ENCODE data around the gene TMA7. TPM values are rescaled to one million over a fixed set of nuclear protein-coding genes. Genes with fewer than 3 reads are reported as not detected.
"Not testable (repeated sequence)": the region's sequence is repeated elsewhere in the genome, so short reads cannot be mapped to it uniquely, and the experiment has no call there.

The TMA7 gene
- total RNA-seq, 4 donors from 2014 or later = 122 to 281 (median 190) TPM

DNA sequence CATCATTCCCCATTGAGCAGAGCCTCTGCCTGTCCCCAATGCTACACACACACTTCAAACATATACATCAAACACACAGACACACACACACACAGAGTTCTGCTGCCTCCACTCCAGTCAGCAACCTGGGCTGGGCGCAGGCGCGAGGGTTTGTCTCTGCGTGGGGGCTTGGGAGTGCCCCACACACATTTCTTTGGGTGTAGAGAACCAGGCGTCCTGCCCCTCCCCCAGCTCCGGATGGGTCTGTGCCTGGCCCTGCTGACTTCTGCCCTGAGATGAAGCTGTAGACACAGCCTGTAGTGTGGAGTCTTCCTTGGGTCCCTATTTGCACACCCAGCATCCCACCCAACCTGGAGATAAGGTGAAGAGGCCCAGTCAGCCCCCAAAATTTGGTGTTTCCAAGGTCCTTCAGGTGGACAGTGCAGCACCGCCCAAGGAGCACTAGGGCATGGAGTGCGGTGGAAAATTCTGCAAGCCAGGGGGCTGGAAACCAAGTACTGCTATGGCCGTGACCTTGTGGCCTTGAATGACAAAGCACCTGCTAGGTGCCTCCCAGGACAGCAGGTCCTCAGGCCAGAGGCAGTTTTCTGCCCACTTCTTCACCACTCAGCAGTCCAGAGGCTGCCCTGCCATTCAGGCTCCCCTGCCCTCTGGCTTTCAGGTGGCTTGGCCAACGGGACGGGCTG is 41.2 kb upstream of the TMA7 start:
- Histone ChIP-seq H3K27ac (no peak overlapping the region), H3K4me3 (no peak overlapping the region), H3K4me1 (peaks cover 28% of the 10 kb centered on the region), H3K36me3 (peaks cover 5% of the 10 kb centered on the region), H3K27me3 (no peaks in the 10 kb centered on the region), H3K9me3 (no peaks in the 10 kb centered on the region)
- no peak for TF ChIP-seq POLR2A (IDR thresholded peaks at IDR 0.05)
- 41% methylated on average over 11 of the region's 11 CpGs for WGBS
- no peak for DNase-seq (ENCODE audit: low spot score in 2 of 2)

DNA sequence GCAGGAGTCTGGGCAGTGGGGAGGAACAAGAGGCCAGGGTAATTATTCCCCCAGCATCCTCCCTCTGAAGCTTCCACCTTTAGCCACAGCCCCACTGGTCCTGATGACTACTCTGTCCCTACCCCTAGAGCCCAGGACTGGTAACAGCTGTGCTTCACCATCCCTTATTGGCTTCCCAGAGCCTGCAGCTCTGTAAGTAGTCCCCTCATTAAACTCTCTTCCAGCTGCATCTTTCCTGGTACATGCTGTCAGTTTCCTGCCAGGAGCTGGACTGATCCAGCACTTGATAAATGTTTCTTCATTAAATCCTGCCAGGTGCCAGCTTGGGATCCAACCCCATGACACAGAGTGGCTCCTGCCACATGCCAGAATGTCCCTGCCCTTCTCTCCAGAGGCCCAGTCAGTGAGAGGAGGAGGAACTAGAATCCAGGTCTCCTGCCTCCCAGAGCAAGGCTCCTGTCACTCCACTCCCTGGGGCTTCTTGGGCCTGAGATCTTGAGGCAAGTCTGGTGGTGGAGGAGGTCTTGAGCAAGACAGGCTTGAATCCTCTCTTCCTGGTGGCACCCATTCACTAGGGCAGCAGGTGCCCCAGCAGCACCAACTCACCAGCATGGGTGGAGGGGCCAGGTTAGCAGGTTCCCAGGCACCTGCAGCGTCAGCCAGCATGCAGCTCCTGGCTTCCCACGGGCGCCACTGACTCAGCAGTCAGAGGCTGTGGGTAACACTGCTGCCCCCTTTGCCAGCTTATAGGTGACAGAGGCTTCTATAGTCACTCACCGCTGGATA is 40.5 kb upstream of the TMA7 start:
- H3K36me3 ChIP-seq = peaks cover 13% of the 10 kb centered on the region
- WGBS = 53% methylated on average over 4 of the region's 4 CpGs
- TF ChIP-seq POLR2A (IDR thresholded peaks at IDR 0.05) = no peak
- TF ChIP-seq, protein P1, sequence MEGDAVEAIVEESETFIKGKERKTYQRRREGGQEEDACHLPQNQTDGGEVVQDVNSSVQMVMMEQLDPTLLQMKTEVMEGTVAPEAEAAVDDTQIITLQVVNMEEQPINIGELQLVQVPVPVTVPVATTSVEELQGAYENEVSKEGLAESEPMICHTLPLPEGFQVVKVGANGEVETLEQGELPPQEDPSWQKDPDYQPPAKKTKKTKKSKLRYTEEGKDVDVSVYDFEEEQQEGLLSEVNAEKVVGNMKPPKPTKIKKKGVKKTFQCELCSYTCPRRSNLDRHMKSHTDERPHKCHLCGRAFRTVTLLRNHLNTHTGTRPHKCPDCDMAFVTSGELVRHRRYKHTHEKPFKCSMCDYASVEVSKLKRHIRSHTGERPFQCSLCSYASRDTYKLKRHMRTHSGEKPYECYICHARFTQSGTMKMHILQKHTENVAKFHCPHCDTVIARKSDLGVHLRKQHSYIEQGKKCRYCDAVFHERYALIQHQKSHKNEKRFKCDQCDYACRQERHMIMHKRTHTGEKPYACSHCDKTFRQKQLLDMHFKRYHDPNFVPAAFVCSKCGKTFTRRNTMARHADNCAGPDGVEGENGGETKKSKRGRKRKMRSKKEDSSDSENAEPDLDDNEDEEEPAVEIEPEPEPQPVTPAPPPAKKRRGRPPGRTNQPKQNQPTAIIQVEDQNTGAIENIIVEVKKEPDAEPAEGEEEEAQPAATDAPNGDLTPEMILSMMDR (IDR thresholded peaks at IDR 0.05) = no peak
- H3K27me3 ChIP-seq = no peaks in the 10 kb centered on the region
- H3K9me3 ChIP-seq = no peaks in the 10 kb centered on the region
- H3K4me1 ChIP-seq = peaks cover 28% of the 10 kb centered on the region
- peak in 1 of 2 donors; percentile 56 for DNase-seq (ENCODE audit: low spot score in 2 of 2)
- H3K4me3 ChIP-seq = no peak overlapping the region
- H3K27ac ChIP-seq = peak overlapping the region; percentile 15

DNA sequence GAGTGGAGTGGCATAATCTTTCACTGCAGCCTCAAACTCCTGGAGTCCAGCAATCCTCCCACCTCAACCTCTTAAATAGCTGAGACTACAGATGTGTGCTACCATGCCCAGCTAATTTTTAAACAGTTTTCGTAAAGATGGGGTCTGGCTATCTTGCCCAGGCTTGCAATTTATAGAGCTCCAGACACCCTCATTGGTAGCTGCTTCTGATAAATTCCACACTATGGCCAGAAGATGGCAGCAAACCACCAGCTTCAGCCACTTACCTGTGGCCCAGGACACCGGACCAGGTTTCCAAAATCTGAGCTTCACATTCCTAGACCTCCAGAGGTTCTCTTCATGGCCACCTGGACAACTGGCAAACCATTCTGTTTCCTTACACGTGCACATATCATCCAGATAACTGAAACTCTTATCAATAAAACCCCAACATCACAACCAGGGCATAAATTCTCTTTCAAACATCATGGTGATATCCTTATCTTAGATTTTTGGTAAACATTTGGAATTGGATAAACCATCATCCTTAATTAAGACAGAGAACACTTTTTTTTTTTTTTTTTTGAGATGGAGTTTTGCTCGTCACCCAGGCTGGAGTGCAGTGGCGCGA is 39.1 kb upstream of the TMA7 start:
- H3K4me1 ChIP-seq = peaks cover 35% of the 10 kb centered on the region
- WGBS = 64% methylated on average over 6 of the region's 6 CpGs
- H3K27ac ChIP-seq = peak overlapping the region; percentile 15
- DNase-seq (ENCODE audit: low spot score in 2 of 2) = peak in 1 of 2 donors; percentile 65
- H3K36me3 ChIP-seq = peaks cover 24% of the 10 kb centered on the region
- H3K4me3 ChIP-seq = no peak overlapping the region
- TF ChIP-seq, protein P1 (IDR thresholded peaks at IDR 0.05) = peak; percentile 74 to 81
- TF ChIP-seq EP300 (IDR thresholded peaks at IDR 0.05) = no peak
- no peaks in the 10 kb centered on the region for H3K9me3 ChIP-seq
- H3K27me3 ChIP-seq = no peaks in the 10 kb centered on the region

DNA sequence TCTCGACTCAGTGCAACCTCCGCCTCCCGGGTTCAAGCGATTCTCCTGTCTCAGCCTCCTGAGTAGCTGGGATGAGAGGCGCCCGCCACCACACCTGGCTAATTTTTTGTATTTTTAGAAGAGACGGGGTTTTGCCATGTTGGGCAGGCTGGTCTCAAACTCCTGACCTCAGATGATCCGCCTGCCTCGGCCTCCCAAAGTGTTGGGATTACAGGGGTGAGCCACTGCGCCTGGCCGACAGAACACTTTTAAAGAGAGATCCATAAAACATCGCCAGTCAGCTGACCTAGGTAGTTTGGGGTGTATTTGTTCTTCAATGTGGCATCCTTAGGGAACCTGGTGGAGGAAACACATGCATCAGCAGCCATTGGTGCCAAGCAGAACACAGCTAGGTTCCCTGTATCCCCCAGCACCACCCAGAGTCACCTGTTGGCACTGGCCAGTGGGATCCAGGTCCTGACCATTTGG is 38.6 kb upstream of the TMA7 start:
- H3K27ac ChIP-seq = peak overlapping the region; percentile 91
- not testable (repeated sequence) for H3K27me3 ChIP-seq; DNase-seq (ENCODE audit: low spot score in 2 of 2); H3K9me3 ChIP-seq; H3K4me3 ChIP-seq
- H3K4me1 ChIP-seq = peaks cover 37% of the 10 kb centered on the region
- 85% methylated on average over 12 of the region's 12 CpGs for WGBS
- H3K36me3 ChIP-seq = peaks cover 30% of the 10 kb centered on the region

DNA sequence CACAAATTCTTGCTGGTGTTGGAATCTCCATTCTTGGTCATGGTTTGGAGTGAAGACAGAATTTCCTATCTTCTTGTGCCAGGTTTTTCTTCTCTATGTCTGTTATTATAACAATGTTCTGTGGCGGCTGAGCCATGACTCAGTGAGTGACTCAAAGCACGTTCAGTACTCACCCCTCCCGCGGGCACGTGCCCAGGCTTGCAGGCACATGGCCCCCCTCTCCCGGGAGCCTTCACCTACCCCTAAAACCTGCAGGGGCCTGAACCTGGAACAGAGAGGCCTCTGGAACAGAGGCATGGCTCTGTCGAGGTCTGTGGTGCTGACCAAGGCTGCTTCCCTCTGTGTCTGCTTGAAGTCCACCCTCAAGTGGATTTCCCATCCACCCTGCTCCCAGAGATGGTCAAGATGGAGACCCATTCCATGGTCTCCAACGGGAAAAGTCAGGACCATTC is 37.8 kb upstream of the TMA7 start:
- Histone ChIP-seq H3K27ac (peak overlapping the region; percentile 91), H3K36me3 (peaks cover 38% of the 10 kb centered on the region), H3K4me3 (no peak overlapping the region), H3K27me3 (no peaks in the 10 kb centered on the region), H3K9me3 (no peaks in the 10 kb centered on the region), H3K4me1 (peaks cover 37% of the 10 kb centered on the region)
- DNase-seq (ENCODE audit: low spot score in 2 of 2) = peak; percentile 95 to 97
- TF ChIP-seq POLR2AphosphoS5 (IDR thresholded peaks at IDR 0.05) (peak in 2 of 3 donors; percentile 83 to 90), EP300 (IDR thresholded peaks at IDR 0.05) (peak; percentile 84)
- TF ChIP-seq, protein P1 (IDR thresholded peaks at IDR 0.05) = no peak
- WGBS = 13% methylated on average over 8 of the region's 8 CpGs

DNA sequence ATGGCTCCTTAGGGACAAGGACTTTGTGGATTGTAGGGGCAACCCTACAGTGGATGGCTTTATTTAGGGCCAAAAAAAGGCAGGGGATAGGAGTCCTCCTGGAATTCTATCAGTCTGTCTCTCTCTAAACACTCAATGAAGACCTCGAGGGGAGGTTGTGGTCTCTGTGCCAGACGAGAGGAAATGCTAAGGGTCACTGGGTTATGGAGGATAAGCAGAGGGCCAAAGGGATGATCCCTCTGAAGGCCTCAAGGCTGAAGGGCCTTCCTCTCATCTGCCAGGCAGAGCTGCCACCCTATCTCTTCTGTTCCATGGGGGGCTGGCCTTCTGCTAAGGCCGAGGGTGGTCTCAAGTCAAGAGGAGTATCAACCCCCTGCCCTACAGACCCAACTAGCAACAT is 37.1 kb upstream of the TMA7 start:
- TF ChIP-seq POLR2A (IDR thresholded peaks at IDR 0.05) = no peak
- TF ChIP-seq, protein P1 (IDR thresholded peaks at IDR 0.05) = no peak
- no peak for TF ChIP-seq EP300 (IDR thresholded peaks at IDR 0.05)
- no peak for TF ChIP-seq POLR2AphosphoS5 (IDR thresholded peaks at IDR 0.05)
- H3K36me3 ChIP-seq = peaks cover 44% of the 10 kb centered on the region
- DNase-seq (ENCODE audit: low spot score in 2 of 2) = no peak
- 58% methylated on average over 2 of the region's 3 CpGs for WGBS
- no peaks in the 10 kb centered on the region for H3K27me3 ChIP-seq
- no peak overlapping the region for H3K4me3 ChIP-seq
- H3K27ac ChIP-seq = peak overlapping the region; percentile 91
- H3K4me1 ChIP-seq = peaks cover 37% of the 10 kb centered on the region
- no peaks in the 10 kb centered on the region for H3K9me3 ChIP-seq
